GM21447 (cell line): ENCODE data around the gene INHA.

Experiments used
- ATAC-seq: cut with Tn5 transposase; IDR thresholded peaks from one replicate; pipeline ENCODE4 v1.9.1; 2021; ENCODE audit not compliant: unreplicated experiment

Gene INHA

GRCh38 chr2:219557791-219558785 lies 14.0 kb upstream of the INHA start:
- no peak for ATAC-seq

GRCh38 chr2:219559156-219559915 lies 12.8 kb upstream of the INHA start:
- ATAC-seq: no peak

- ATAC-seq: no peak
These were observed 11.8 kb upstream of the INHA start for GRCh38 chr2:219560037-219560892.

- ATAC-seq: no peak
These were observed 11.3 kb upstream of the INHA start for GRCh38 chr2:219560893-219561178.

GRCh38 chr2:219561179-219562048 lies 10.7 kb upstream of the INHA start:
- ATAC-seq: no peak

- ATAC-seq: no peak
These were observed 9.8 kb upstream of the INHA start for GRCh38 chr2:219562049-219563020.

GRCh38 chr2:219563271-219563928 lies 8.7 kb upstream of the INHA start:
- ATAC-seq: no peak

- no peak for ATAC-seq
These were observed 6.7 kb upstream of the INHA start for GRCh38 chr2:219565130-219566080.

- ATAC-seq: no peak
These were observed 5.5 kb upstream of the INHA start for GRCh38 chr2:219566640-219567039.

GRCh38 chr2:219567131-219567530 lies 5.0 kb upstream of the INHA start:
- ATAC-seq: no peak

GRCh38 chr2:219567791-219568361 lies 4.2 kb upstream of the INHA start:
- ATAC-seq: no peak

- no peak for ATAC-seq
These were observed 3.1 kb upstream of the INHA start for GRCh38 chr2:219569041-219569440.

GRCh38 chr2:219569635-219570034 lies 2.5 kb upstream of the INHA start:
- ATAC-seq: no peak

- no peak for ATAC-seq
These were observed 1.8 kb upstream of the INHA start for GRCh38 chr2:219570194-219570923.

GRCh38 chr2:219570924-219571310 lies 1.2 kb upstream of the INHA start:
- ATAC-seq: no peak
